Smooth muscle cell (in vitro differentiated cells): Measurements from ENCODE around the gene HOXB5. TPM values are rescaled to one million over a fixed set of nuclear protein-coding genes. Genes with fewer than 3 reads are reported as not detected.

Experiments
- DNase-seq: peaks from one replicate; lab custom pipeline; 2025; ENCODE audit not compliant: unreplicated experiment; lab: John Stamatoyannopoulos, UW
- H2AFZ ChIP-seq: fragments of 200-600 bp; sonication (generic); 2 replicates; pipeline ENCODE4 v1.6.0; 2016; ENCODE audit warnings: antibody characterized with exemption, low read depth, mild to moderate bottlenecking
- H3F3A ChIP-seq: fragments of 200-600 bp; sonication (generic); 2 replicates; pipeline ENCODE4 v1.6.0; 2017; ENCODE audit warnings: antibody characterized with exemption, low read depth
- H3K27ac ChIP-seq: fragments of 200-600 bp; sonication (generic); 2 replicates; pipeline ENCODE4 v1.5.1; 2016; ENCODE audit warnings: low read depth, mild to moderate bottlenecking
- H3K27me3 ChIP-seq: fragments of 200-600 bp; sonication (generic); 2 replicates; pipeline ENCODE4 v1.6.1; 2016; ENCODE audit warnings: low read depth, mild to moderate bottlenecking
- H3K36me3 ChIP-seq: fragments of 200-600 bp; sonication (generic); 2 replicates; pipeline ENCODE4 v1.5.1; 2016; ENCODE audit warnings: low read depth
- H3K4me1 ChIP-seq: fragments of 200-600 bp; sonication (generic); 2 replicates; pipeline ENCODE4 v1.5.1; 2016; ENCODE audit warnings: low read depth
- H3K4me2 ChIP-seq: fragments of 200-600 bp; sonication (generic); 2 replicates; pipeline ENCODE4 v1.6.0; 2016; ENCODE audit warnings: mild to moderate bottlenecking
- H3K4me3 ChIP-seq: fragments of 200-600 bp; sonication (generic); 2 replicates; pipeline ENCODE4 v1.5.1; 2016; ENCODE audit warnings: mild to moderate bottlenecking
- H3K79me2 ChIP-seq: fragments of 200-600 bp; sonication (generic); 2 replicates; pipeline ENCODE4 v1.6.0; 2016; ENCODE audit warnings: low read depth, mild to moderate bottlenecking
- H3K9ac ChIP-seq: fragments of 200-600 bp; sonication (generic); 2 replicates; pipeline ENCODE4 v1.6.0; 2016; ENCODE audit warnings: low read depth
- H3K9me3 ChIP-seq: fragments of 200-600 bp; sonication (generic); replicated peaks from 2 replicates; pipeline ENCODE4 v1.5.1; 2016; ENCODE audit warnings: low read depth
- H4K20me1 ChIP-seq: fragments of 200-600 bp; sonication (generic); 2 replicates; pipeline ENCODE4 v1.6.0; 2016; ENCODE audit warnings: low read depth
- CTCF ChIP-seq: fragments of 200-600 bp; sonication (generic); IDR thresholded peaks from 2 replicates; pipeline ENCODE4 v1.5.1; 2017; ENCODE audit warnings: borderline replicate concordance, mild to moderate bottlenecking, antibody characterized with exemption; ENCODE audit not compliant: insufficient read depth, poor library complexity, severe bottlenecking
- WGBS: methylation state at CpG from one replicate; pipeline ENCODE4 v1.1.7; 2016; ENCODE audit warnings: low lambda C conversion rate; 5-methylcytosine and 5-hydroxymethylcytosine counted together
- polyA plus RNA-seq: library from polyadenylated mRNA; unstranded; fragments of >200 nt; fragmentation: Nextera tagmentation; extraction: Ambion mirVana; gene quantifications from 2 replicates; pipeline ENCODE4 v1.2.1, GENCODE V29; 2016
- total RNA-seq: library from RNA; depleted of rRNA; stranded (reverse); fragments of >200 nt; gene quantifications from 2 replicates; pipeline ENCODE4 v1.2.3, GENCODE V29; 2014

HOXB5 gene
- total and polyA plus RNA-seq, 2 experiments from 2014 or later, result 0.49 to 1.8 TPM

GRCh38 chr17:48641541-48642058 is 48.0 kb upstream of the HOXB5 start:
- peaks cover 10% of the 10 kb centered on the region for H4K20me1 ChIP-seq
- H3K4me3 ChIP-seq, result peak overlapping the region; percentile 55
- H3K4me2 ChIP-seq, result peak overlapping the region; percentile 92
- peaks cover 7% of the 10 kb centered on the region for H3K4me1 ChIP-seq
- 62% methylated on average over 29 of the region's 29 CpGs for WGBS
- no peak overlapping the region for H2AFZ ChIP-seq
- no peaks in the 10 kb centered on the region for H3K9me3 ChIP-seq
- H3K27ac ChIP-seq, result peak overlapping the region; percentile 95
- no peaks in the 10 kb centered on the region for H3K36me3 ChIP-seq
- no peaks in the 10 kb centered on the region for H3K27me3 ChIP-seq
- no peak for TF ChIP-seq CTCF
- peak overlapping the region; percentile 10 for H3K9ac ChIP-seq
- H3F3A ChIP-seq, result peaks cover 47% of the 10 kb centered on the region
- DNase-seq, result no peak
- H3K79me2 ChIP-seq, result peaks cover 82% of the 10 kb centered on the region

- H2AFZ ChIP-seq, result no peak overlapping the region
- no peak for TF ChIP-seq CTCF
- peaks cover 10% of the 10 kb centered on the region for H4K20me1 ChIP-seq
- H3K27me3 ChIP-seq, result no peaks in the 10 kb centered on the region
- no peaks in the 10 kb centered on the region for H3K9me3 ChIP-seq
- peak overlapping the region; percentile 95 for H3K27ac ChIP-seq
- H3K4me2 ChIP-seq, result peak overlapping the region; percentile 92
- peaks cover 77% of the 10 kb centered on the region for H3K79me2 ChIP-seq
- no peak overlapping the region for H3K4me3 ChIP-seq
- DNase-seq, result no peak
- 83% methylated on average over 1 of the region's 1 CpG for WGBS
- H3K36me3 ChIP-seq, result no peaks in the 10 kb centered on the region
- H3F3A ChIP-seq, result peaks cover 45% of the 10 kb centered on the region
- peaks cover 7% of the 10 kb centered on the region for H3K4me1 ChIP-seq
- no peak overlapping the region for H3K9ac ChIP-seq
These were observed 47.2 kb upstream of the HOXB5 start for GRCh38 chr17:48640858-48641180.

- WGBS, result 69% methylated on average over 6 of the region's 6 CpGs
- TF ChIP-seq CTCF, result no peak
- no peaks in the 10 kb centered on the region for H3K27me3 ChIP-seq
- peaks cover 44% of the 10 kb centered on the region for H3F3A ChIP-seq
- peak overlapping the region; percentile 95 for H3K27ac ChIP-seq
- H3K4me2 ChIP-seq, result peak overlapping the region; percentile 92
- peaks cover 7% of the 10 kb centered on the region for H3K4me1 ChIP-seq
- no peaks in the 10 kb centered on the region for H3K9me3 ChIP-seq
- H3K79me2 ChIP-seq, result peaks cover 77% of the 10 kb centered on the region
- no peak overlapping the region for H3K9ac ChIP-seq
- H4K20me1 ChIP-seq, result peaks cover 9% of the 10 kb centered on the region
- H3K4me3 ChIP-seq, result no peak overlapping the region
- no peak for DNase-seq
- no peak overlapping the region for H2AFZ ChIP-seq
- H3K36me3 ChIP-seq, result no peaks in the 10 kb centered on the region
These were observed 46.6 kb upstream of the HOXB5 start for GRCh38 chr17:48639982-48640857.

- Histone ChIP-seq H3K4me1 (peaks cover 4% of the 10 kb centered on the region), H3K9me3 (no peaks in the 10 kb centered on the region), H3K4me2 (peak overlapping the region; percentile 51), H3K79me2 (peaks cover 70% of the 10 kb centered on the region), H4K20me1 (peaks cover 9% of the 10 kb centered on the region), H3F3A (peaks cover 36% of the 10 kb centered on the region), H3K4me3 (no peak overlapping the region), H2AFZ (no peak overlapping the region), H3K9ac (peak overlapping the region; percentile 85), H3K36me3 (no peaks in the 10 kb centered on the region), H3K27me3 (peaks cover 5% of the 10 kb centered on the region), H3K27ac (peak overlapping the region; percentile 95)
- 67% methylated on average over 5 of the region's 5 CpGs for WGBS
- no peak for TF ChIP-seq CTCF
- DNase-seq, result no peak
These were observed 45.6 kb upstream of the HOXB5 start for GRCh38 chr17:48639136-48639535.
